ENCODE data around the gene PUSL1. TPM values are rescaled to one million over a fixed set of nuclear protein-coding genes. Genes with fewer than 3 reads are reported as not detected.

Gene PUSL1
- total and polyA plus RNA-seq, 2 of the 13 experiments (the other 11 are each of a cell fraction or from before 2014, with no cell fraction given), result 8.3 to 22.2 TPM

DNA sequence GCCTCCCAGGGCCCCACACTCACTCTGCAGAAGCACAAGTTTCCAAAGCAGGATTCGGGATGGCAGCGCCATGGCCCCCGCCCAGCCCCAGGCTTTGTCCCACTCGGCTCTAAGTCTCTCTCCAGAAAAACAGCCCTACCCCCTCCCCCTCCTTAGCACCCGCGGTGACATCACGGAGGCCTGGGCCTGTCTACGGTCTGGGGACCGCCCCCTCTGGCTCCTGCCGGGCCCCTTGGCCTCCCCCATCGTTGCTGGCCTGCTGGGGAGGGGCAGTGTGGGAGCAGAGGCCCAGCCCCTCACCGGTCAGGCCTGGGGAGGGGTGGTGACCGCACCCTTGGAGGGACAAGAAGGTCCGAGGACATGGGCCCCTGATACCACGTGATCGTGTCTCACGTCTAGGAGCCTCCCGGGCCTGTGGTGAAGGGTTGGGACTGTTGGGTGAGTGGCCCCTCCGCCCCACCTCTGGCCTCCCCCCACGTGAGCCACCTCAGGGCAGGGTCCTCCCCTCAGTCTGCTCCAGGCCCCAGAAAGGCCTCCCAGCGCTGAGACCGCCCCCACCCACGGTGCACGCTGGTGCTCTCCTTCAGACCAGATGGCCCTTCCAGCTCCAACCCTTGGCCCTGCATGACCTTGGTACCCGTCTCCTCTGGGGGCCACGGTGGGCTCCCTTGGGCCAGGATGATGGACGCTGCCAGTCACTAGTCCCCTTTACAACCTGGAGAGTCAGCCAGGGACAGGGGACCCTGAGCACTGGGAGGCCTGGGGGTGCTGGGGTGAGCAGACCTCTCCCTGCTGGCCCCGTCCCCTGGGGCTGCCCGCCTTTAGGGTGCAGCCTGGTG is 50.3 kb downstream of the PUSL1 start, which contains the start of gene MXRA8 (continued):
- TF ChIP-seq, protein P1, sequence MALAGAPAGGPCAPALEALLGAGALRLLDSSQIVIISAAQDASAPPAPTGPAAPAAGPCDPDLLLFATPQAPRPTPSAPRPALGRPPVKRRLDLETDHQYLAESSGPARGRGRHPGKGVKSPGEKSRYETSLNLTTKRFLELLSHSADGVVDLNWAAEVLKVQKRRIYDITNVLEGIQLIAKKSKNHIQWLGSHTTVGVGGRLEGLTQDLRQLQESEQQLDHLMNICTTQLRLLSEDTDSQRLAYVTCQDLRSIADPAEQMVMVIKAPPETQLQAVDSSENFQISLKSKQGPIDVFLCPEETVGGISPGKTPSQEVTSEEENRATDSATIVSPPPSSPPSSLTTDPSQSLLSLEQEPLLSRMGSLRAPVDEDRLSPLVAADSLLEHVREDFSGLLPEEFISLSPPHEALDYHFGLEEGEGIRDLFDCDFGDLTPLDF (CRISPR knock-in tag; IDR thresholded peaks at IDR 0.05), result no peak
- 0 out of 2 replicates have a peak, but pooled peaks have one; percentile 20 for TF ChIP-seq ZNF263 (CRISPR knock-in tag; IDR thresholded peaks at IDR 0.05)
- TF ChIP-seq KAT2B (IDR thresholded peaks at IDR 0.05; ENCODE audit: borderline replicate concordance, low read depth, low read length), result no peak
- no peak for TF ChIP-seq KMT2A (CRISPR knock-in tag; IDR thresholded peaks at IDR 0.05)
- TF ChIP-seq, protein P2, sequence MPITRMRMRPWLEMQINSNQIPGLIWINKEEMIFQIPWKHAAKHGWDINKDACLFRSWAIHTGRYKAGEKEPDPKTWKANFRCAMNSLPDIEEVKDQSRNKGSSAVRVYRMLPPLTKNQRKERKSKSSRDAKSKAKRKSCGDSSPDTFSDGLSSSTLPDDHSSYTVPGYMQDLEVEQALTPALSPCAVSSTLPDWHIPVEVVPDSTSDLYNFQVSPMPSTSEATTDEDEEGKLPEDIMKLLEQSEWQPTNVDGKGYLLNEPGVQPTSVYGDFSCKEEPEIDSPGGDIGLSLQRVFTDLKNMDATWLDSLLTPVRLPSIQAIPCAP (CRISPR knock-in tag; IDR thresholded peaks at IDR 0.05; ENCODE audit: low read depth), result no peak
- no peak for TF ChIP-seq ZNF121 (CRISPR knock-in tag; IDR thresholded peaks at IDR 0.05)
- TF ChIP-seq NCOA2 (CRISPR knock-in tag; IDR thresholded peaks at IDR 0.05), result peak; percentile 10; the same call in 1 of the 2 replicates
- no peak for TF ChIP-seq ZNF34 (CRISPR knock-in tag; IDR thresholded peaks at IDR 0.05; ENCODE audit: borderline replicate concordance)
- peak; percentile 51 for TF ChIP-seq MYC (CRISPR knock-in tag; IDR thresholded peaks at IDR 0.05; ENCODE audit: borderline replicate concordance)
- TF ChIP-seq, protein P3, sequence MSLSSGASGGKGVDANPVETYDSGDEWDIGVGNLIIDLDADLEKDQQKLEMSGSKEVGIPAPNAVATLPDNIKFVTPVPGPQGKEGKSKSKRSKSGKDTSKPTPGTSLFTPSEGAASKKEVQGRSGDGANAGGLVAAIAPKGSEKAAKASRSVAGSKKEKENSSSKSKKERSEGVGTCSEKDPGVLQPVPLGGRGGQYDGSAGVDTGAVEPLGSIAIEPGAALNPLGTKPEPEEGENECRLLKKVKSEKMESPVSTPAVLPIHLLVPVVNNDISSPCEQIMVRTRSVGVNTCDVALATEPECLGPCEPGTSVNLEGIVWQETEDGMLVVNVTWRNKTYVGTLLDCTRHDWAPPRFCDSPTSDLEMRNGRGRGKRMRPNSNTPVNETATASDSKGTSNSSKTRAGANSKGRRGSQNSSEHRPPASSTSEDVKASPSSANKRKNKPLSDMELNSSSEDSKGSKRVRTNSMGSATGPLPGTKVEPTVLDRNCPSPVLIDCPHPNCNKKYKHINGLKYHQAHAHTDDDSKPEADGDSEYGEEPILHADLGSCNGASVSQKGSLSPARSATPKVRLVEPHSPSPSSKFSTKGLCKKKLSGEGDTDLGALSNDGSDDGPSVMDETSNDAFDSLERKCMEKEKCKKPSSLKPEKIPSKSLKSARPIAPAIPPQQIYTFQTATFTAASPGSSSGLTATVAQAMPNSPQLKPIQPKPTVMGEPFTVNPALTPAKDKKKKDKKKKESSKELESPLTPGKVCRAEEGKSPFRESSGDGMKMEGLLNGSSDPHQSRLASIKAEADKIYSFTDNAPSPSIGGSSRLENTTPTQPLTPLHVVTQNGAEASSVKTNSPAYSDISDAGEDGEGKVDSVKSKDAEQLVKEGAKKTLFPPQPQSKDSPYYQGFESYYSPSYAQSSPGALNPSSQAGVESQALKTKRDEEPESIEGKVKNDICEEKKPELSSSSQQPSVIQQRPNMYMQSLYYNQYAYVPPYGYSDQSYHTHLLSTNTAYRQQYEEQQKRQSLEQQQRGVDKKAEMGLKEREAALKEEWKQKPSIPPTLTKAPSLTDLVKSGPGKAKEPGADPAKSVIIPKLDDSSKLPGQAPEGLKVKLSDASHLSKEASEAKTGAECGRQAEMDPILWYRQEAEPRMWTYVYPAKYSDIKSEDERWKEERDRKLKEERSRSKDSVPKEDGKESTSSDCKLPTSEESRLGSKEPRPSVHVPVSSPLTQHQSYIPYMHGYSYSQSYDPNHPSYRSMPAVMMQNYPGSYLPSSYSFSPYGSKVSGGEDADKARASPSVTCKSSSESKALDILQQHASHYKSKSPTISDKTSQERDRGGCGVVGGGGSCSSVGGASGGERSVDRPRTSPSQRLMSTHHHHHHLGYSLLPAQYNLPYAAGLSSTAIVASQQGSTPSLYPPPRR (CRISPR knock-in tag; IDR thresholded peaks at IDR 0.05; ENCODE audit: borderline replicate concordance), result 0 out of 2 replicates have a peak, but pooled peaks have one; percentile 43
- TF ChIP-seq RXRA (CRISPR knock-in tag; IDR thresholded peaks at IDR 0.05), result peak; percentile 45; the same call in 1 of the 2 replicates
- TF ChIP-seq THAP11 (CRISPR knock-in tag; IDR thresholded peaks at IDR 0.05), result peak; percentile 76
- TF ChIP-seq CENPX (CRISPR knock-in tag; IDR thresholded peaks at IDR 0.05), result no peak
- TF ChIP-seq, protein P4, sequence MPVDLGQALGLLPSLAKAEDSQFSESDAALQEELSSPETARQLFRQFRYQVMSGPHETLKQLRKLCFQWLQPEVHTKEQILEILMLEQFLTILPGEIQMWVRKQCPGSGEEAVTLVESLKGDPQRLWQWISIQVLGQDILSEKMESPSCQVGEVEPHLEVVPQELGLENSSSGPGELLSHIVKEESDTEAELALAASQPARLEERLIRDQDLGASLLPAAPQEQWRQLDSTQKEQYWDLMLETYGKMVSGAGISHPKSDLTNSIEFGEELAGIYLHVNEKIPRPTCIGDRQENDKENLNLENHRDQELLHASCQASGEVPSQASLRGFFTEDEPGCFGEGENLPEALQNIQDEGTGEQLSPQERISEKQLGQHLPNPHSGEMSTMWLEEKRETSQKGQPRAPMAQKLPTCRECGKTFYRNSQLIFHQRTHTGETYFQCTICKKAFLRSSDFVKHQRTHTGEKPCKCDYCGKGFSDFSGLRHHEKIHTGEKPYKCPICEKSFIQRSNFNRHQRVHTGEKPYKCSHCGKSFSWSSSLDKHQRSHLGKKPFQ (CRISPR knock-in tag; IDR thresholded peaks at IDR 0.05; ENCODE audit: insufficient replicate concordance), result no peak
- TF ChIP-seq ZNF549 (CRISPR knock-in tag; IDR thresholded peaks at IDR 0.05), result no peak
- no peak for TF ChIP-seq ZNF510 (CRISPR knock-in tag; IDR thresholded peaks at IDR 0.05; ENCODE audit: low read depth)
- peak; percentile 22; the same call in 1 of the 2 replicates for TF ChIP-seq MED1 (CRISPR knock-in tag; IDR thresholded peaks at IDR 0.05)
- TF ChIP-seq SP2 (CRISPR knock-in tag; IDR thresholded peaks at IDR 0.05), result no peak
- TF ChIP-seq ZNF326 (CRISPR knock-in tag; IDR thresholded peaks at IDR 0.05; ENCODE audit: borderline replicate concordance), result no peak
- peak; percentile 52; the same call in 1 of the 2 replicates for TF ChIP-seq TBX2 (CRISPR knock-in tag; IDR thresholded peaks at IDR 0.05; ENCODE audit: borderline replicate concordance)
- TF ChIP-seq STAT5B (CRISPR knock-in tag; IDR thresholded peaks at IDR 0.05), result no peak

Data from HepG2 (cell line).